ENCODE results near the gene CYP19A1. TPM values are rescaled to one million over a fixed set of nuclear protein-coding genes. Genes with fewer than 3 reads are reported as not detected.

The CYP19A1 gene
- total and polyA plus RNA-seq, 2 experiments from 2014 or later, result 1.4 to 35.4 TPM

DNA sequence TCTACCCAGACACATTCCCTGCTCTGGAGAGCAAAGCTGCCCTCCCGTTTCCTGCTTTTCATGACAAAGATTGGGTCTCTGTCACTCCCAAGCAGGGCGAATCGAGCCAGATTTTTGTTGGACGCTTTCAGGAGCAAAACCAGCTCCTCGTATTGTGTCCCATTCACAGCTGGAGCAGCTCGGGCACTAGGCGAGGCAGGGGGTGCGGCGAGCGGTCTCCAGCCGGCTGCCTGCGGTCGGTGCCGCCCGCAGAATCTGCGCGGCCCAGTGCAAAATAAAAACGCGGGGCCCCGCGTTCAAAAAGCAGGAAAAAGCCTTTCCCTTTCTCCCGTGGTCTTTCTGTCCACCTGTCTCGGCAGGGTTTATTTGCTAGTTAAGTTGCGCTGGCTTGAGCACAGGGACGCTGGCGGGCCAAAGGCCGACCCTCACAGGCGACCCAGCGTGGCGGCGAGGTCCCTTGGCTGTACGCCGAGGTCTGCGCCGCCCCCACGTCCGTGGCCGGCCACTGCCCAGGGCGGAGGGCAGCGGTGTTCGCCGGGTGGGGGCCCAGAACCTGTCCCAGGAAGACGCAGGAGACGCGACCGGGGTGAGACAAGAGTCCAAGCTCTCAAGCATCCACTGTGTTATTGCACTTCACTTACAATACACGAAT lies 71.2 kb downstream of the CYP19A1 start:
- DNase-seq (ENCODE audit: low spot score), result no peak
- Histone ChIP-seq H3K9me2 (replicated peaks; ENCODE audit: insufficient read depth) (no peaks in the 10 kb centered on the region), H3K4me3 (peak overlapping the region; percentile 65), H3K27ac (no peak overlapping the region), H3K4me1 (ENCODE audit: insufficient read depth) (peaks cover 10% of the 10 kb centered on the region), H3K9me3 (ENCODE audit: low read depth) (no peaks in the 10 kb centered on the region), H2AFZ (peak overlapping the region; percentile 91), H3K4me2 (peak overlapping the region; percentile 100), H3K79me2 (no peaks in the 10 kb centered on the region), H3K36me3 (replicated peaks; ENCODE audit: insufficient read depth, low read depth) (no peaks in the 10 kb centered on the region), H3K27me3 (peaks cover 34% of the 10 kb centered on the region), H4K20me1 (ENCODE audit: insufficient read depth, poor library complexity, severe bottlenecking) (no peaks in the 10 kb centered on the region)
- whole genome bisulfite sequencing (ENCODE audit: low lambda C conversion rate, missing lambda C conversion rate), result 2% methylated on average over 47 of the region's 47 CpGs
- peak; percentile 41 for TF ChIP-seq EZH2 (IDR thresholded peaks at IDR 0.05; ENCODE audit: borderline replicate concordance)
- TF ChIP-seq EZH2phosphoT487 (IDR thresholded peaks at IDR 0.05; ENCODE audit: low read depth, severe bottlenecking, unreplicated experiment), result no peak
- TF ChIP-seq, protein P1, sequence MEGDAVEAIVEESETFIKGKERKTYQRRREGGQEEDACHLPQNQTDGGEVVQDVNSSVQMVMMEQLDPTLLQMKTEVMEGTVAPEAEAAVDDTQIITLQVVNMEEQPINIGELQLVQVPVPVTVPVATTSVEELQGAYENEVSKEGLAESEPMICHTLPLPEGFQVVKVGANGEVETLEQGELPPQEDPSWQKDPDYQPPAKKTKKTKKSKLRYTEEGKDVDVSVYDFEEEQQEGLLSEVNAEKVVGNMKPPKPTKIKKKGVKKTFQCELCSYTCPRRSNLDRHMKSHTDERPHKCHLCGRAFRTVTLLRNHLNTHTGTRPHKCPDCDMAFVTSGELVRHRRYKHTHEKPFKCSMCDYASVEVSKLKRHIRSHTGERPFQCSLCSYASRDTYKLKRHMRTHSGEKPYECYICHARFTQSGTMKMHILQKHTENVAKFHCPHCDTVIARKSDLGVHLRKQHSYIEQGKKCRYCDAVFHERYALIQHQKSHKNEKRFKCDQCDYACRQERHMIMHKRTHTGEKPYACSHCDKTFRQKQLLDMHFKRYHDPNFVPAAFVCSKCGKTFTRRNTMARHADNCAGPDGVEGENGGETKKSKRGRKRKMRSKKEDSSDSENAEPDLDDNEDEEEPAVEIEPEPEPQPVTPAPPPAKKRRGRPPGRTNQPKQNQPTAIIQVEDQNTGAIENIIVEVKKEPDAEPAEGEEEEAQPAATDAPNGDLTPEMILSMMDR (IDR thresholded peaks at IDR 0.05; ENCODE audit: poor library complexity), result no peak

- Histone ChIP-seq H4K20me1 (ENCODE audit: insufficient read depth, poor library complexity, severe bottlenecking) (no peaks in the 10 kb centered on the region), H3K4me3 (peak overlapping the region; percentile 65), H3K9me2 (replicated peaks; ENCODE audit: insufficient read depth) (no peaks in the 10 kb centered on the region), H3K36me3 (replicated peaks; ENCODE audit: insufficient read depth, low read depth) (no peaks in the 10 kb centered on the region), H3K27ac (no peak overlapping the region), H3K4me2 (peak overlapping the region; percentile 100), H3K79me2 (no peaks in the 10 kb centered on the region), H3K27me3 (peaks cover 32% of the 10 kb centered on the region), H3K9me3 (ENCODE audit: low read depth) (no peaks in the 10 kb centered on the region), H2AFZ (peak overlapping the region; percentile 91), H3K4me1 (ENCODE audit: insufficient read depth) (peaks cover 10% of the 10 kb centered on the region)
- TF ChIP-seq, protein P1 (IDR thresholded peaks at IDR 0.05; ENCODE audit: poor library complexity), result no peak
- TF ChIP-seq EZH2 (IDR thresholded peaks at IDR 0.05; ENCODE audit: borderline replicate concordance) (no peak), EZH2phosphoT487 (IDR thresholded peaks at IDR 0.05; ENCODE audit: low read depth, severe bottlenecking, unreplicated experiment) (no peak)
- no peak for DNase-seq (ENCODE audit: low spot score)
- WGBS (ENCODE audit: low lambda C conversion rate, missing lambda C conversion rate), result 41% methylated on average over 9 of the region's 9 CpGs
These were observed 71.7 kb downstream of the CYP19A1 start for GRCh38 chr15:51266656-51267050.

DNA sequence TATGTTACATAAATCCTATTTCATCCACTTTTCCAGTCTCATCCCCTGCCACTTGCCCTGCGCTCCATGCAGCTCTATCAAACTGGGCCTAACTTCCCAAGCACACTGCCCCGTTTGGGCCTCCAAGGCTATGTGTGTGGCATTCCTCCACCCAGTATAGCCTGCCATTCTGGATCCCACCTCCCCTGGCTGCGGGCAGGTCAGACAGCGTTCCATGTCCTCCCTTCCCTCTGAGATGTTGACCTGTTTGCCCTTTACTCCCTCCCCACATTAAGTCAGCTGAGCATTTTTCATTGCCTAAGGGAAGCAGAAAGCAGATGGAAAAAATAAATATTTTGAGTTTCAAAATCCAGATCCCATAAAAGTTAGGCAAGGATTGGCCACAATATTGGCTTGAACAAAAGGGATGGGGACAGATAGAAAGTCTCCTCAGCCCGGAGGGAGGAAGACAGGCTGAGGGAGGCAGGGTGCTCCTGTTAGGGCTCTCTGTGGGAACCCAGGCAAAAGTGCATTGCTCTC lies 73.3 kb downstream of the CYP19A1 start:
- Histone ChIP-seq H3K4me2 (no peak overlapping the region), H3K27me3 (peaks cover 29% of the 10 kb centered on the region), H3K9me2 (replicated peaks; ENCODE audit: insufficient read depth) (no peaks in the 10 kb centered on the region), H3K36me3 (replicated peaks; ENCODE audit: insufficient read depth, low read depth) (no peaks in the 10 kb centered on the region), H3K79me2 (no peaks in the 10 kb centered on the region), H3K9me3 (ENCODE audit: low read depth) (no peaks in the 10 kb centered on the region), H4K20me1 (ENCODE audit: insufficient read depth, poor library complexity, severe bottlenecking) (no peaks in the 10 kb centered on the region), H3K4me1 (ENCODE audit: insufficient read depth) (peaks cover 10% of the 10 kb centered on the region), H3K4me3 (no peak overlapping the region), H3K27ac (no peak overlapping the region), H2AFZ (no peak overlapping the region)
- DNase-seq (ENCODE audit: low spot score), result no peak
- 75% methylated on average over 5 of the region's 5 CpGs for WGBS (ENCODE audit: low lambda C conversion rate, missing lambda C conversion rate)
- no peak for TF ChIP-seq EZH2 (IDR thresholded peaks at IDR 0.05; ENCODE audit: borderline replicate concordance)

DNA sequence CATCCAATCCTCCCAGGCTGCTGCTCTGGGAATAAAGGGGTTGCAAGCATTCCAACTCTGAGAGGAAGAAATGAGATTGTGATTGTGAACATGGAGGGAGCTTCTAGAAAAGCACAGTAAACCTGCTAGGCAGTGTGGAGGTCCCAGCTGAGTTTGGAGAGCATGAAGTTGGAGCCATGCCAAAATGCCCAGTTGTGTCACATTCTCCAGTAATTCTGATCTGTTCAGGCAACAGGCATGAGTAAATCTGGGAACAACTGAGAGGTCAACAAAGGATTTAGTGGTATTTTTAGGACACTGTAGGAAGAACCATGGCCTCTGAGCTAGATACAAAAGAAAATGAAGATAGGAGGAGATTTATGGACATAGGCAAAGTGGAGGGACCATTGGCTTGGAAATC lies 74.7 kb downstream of the CYP19A1 start:
- Histone ChIP-seq H3K4me1 (ENCODE audit: insufficient read depth) (peaks cover 10% of the 10 kb centered on the region), H4K20me1 (ENCODE audit: insufficient read depth, poor library complexity, severe bottlenecking) (no peaks in the 10 kb centered on the region), H3K4me2 (no peak overlapping the region), H3K9me2 (replicated peaks; ENCODE audit: insufficient read depth) (no peaks in the 10 kb centered on the region), H3K4me3 (no peak overlapping the region), H3K79me2 (no peaks in the 10 kb centered on the region), H3K27me3 (peaks cover 29% of the 10 kb centered on the region), H3K9me3 (ENCODE audit: low read depth) (no peaks in the 10 kb centered on the region), H3K27ac (no peak overlapping the region), H3K36me3 (replicated peaks; ENCODE audit: insufficient read depth, low read depth) (no peaks in the 10 kb centered on the region), H2AFZ (no peak overlapping the region)
- TF ChIP-seq EZH2 (IDR thresholded peaks at IDR 0.05; ENCODE audit: borderline replicate concordance), result no peak
- TF ChIP-seq EZH2phosphoT487 (IDR thresholded peaks at IDR 0.05; ENCODE audit: low read depth, severe bottlenecking, unreplicated experiment), result no peak
- TF ChIP-seq, protein P1 (IDR thresholded peaks at IDR 0.05; ENCODE audit: poor library complexity), result no peak
- DNase-seq (ENCODE audit: low spot score), result no peak
